ENCODE data around the gene TEX101.
"Not testable (repeated sequence)": the region's sequence is repeated elsewhere in the genome, so short reads cannot be mapped to it uniquely, and the experiment has no call there.

TEX101 gene

GRCh38 chr19:43414554-43414953 lies at the start of gene TEX101:
TSS of gene TEX101 (plus strand) at chr19:43414890. CDS start at chr19:43415920, 1,030 bp downstream.
- no peak for DNase-seq
- in situ Hi-C loops (cut with HindIII; ENCODE audit: low pct_ligation_motif_present, low pct_unique_long_range_greater_than_20kb, low sequenced_read_pairs) = no loop called here

- in situ Hi-C loops (cut with HindIII; ENCODE audit: low pct_ligation_motif_present, low pct_unique_long_range_greater_than_20kb, low sequenced_read_pairs); DNase-seq: not testable (repeated sequence)
These were observed 49.0 kb upstream of the TEX101 start for GRCh38 chr19:43365677-43366076.

GRCh38 chr19:43367822-43368221 lies 46.9 kb upstream of the TEX101 start:
- DNase-seq = no peak
- in situ Hi-C loops (cut with HindIII; ENCODE audit: low pct_ligation_motif_present, low pct_unique_long_range_greater_than_20kb, low sequenced_read_pairs) = no loop called here

DNA sequence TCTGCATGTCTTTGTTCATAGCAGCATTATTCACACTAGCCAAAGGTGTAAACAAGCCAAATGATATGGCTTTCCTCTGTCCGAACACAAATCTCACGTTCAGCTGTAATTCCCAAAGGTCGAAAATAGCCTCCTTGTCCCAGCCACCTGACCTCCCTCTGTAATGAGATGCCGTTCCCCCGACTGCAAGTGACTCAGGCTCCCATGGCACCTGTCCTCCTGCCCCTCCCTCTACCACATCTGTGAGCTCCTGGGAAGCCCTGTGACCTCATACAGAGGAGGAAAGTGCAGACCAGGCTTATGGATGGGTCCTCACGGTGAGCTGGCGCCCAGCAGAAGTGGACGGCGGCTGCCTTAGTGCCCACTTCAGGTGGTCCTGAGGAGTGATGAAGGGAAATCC lies 45.8 kb upstream of the TEX101 start:
- in situ Hi-C loops (cut with HindIII; ENCODE audit: low pct_ligation_motif_present, low pct_unique_long_range_greater_than_20kb, low sequenced_read_pairs); DNase-seq: not testable (repeated sequence)

DNA sequence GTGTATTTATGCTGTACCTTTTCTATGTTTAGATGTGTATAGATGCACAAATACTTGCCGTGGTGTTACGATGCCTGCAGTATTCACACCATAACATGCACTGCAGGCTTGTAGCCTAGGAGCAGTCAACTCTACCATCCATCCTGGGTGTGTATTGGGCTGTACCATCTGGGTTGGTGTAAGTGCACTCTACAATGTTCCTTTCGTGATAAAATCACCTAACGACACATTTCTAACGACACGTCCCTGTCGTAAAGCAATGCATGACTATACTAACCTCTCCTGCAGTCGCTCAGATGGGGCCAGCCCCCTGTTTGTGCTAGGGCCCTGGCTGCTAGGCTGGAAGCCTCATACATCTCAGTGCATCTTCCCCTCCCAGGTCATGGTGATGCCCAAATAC lies 42.8 kb upstream of the TEX101 start:
- DNase-seq = no peak
- in situ Hi-C loops (cut with HindIII; ENCODE audit: low pct_ligation_motif_present, low pct_unique_long_range_greater_than_20kb, low sequenced_read_pairs) = no loop called here

DNA sequence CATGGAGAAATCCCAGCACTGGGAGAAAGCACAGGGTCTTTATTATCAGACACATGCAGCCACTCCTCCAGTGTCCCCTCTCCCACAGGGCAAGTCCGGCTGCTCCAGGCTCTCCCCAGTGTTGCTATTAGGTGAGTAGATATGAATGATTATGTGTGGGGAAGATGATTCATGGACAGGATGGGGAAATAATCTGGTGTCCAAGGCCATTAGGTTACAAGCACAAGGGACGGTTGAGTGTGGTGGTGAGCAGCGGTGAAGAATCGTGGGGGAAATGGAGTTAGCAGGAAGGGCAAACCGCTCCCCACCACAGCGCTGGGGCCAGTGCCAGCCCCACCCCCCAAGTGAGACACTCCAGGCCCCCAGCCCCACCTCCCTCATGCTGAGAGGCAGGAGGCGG lies 42.2 kb upstream of the TEX101 start:
- in situ Hi-C loops (cut with HindIII; ENCODE audit: low pct_ligation_motif_present, low pct_unique_long_range_greater_than_20kb, low sequenced_read_pairs) = no loop called here
- DNase-seq = no peak

DNA sequence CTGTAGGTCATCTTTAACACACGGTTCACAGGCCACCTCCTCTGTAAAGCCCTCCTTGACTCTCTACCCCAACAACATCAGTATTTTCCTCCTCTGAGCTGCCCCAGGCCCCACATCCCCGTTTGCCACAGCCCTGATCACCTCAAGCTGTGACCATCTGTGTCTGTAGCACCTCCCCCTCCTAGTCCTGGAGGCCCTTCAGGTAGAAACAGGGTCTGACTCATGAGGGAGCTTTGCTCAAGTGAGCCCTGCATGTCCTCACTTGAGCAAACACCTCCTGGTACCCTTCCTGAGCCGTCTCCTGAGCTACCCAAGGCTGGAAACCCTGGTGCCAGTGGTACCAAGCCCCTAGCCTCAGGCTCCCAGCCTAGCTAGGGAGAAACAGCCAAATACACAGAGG lies 37.1 kb upstream of the TEX101 start:
- DNase-seq; in situ Hi-C loops (cut with HindIII; ENCODE audit: low pct_ligation_motif_present, low pct_unique_long_range_greater_than_20kb, low sequenced_read_pairs): not testable (repeated sequence)

DNA sequence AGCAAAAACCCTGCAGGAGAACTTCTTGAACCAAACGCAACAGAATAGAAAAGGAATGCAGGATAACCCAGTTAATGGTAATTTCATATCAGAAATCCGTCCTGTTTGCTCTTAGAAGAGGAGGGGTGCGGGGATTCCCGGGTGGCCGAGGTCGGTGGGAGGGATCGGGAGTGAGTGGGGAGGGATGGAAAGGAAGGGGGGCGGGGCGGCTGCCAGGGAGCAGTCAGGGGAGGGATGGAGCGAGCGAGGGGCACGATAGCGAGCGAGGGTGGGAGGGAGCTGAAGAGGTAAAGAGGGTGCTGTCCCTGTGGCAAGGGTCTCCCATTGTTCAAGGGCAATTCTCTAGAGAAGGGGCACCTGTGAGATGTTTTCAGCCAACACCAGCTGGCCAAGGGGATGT lies 34.7 kb upstream of the TEX101 start:
- in situ Hi-C loops (cut with HindIII; ENCODE audit: low pct_ligation_motif_present, low pct_unique_long_range_greater_than_20kb, low sequenced_read_pairs) = no loop called here
- no peak for DNase-seq

- DNase-seq = no peak
- in situ Hi-C loops (cut with HindIII; ENCODE audit: low pct_ligation_motif_present, low pct_unique_long_range_greater_than_20kb, low sequenced_read_pairs) = no loop called here
These were observed 33.8 kb upstream of the TEX101 start for GRCh38 chr19:43380771-43381386.

DNA sequence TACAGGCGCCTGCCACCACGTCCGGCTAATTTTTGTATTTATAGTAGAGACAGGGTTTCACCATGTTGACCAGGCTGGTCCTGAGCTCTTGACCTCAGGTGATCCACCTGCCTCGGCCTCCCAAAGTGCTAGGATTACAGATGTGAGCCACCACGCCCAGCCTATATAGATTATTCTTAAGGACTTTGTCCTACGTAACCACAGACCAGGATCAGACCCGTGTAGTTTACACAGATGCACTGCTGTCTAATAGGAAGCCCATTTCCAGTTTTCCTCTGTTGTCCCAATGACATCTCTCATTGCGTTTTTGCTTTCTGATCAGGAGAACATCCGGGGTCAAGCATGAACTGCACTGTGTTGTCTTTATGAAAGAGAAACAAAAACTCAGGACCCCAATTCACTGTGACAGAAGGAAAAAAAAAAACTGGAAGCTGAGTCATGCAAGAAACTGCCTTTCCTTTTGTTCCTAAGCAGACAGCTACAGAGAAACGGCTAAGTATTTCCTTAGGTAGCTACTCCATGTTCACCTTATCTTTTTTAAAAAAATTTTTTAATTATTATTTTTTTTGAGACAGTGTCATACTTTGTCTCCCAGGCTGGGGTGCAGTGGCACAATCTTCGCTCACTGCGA lies 32.0 kb upstream of the TEX101 start:
- in situ Hi-C loops (cut with HindIII; ENCODE audit: low pct_ligation_motif_present, low pct_unique_long_range_greater_than_20kb, low sequenced_read_pairs); DNase-seq: not testable (repeated sequence)

DNA sequence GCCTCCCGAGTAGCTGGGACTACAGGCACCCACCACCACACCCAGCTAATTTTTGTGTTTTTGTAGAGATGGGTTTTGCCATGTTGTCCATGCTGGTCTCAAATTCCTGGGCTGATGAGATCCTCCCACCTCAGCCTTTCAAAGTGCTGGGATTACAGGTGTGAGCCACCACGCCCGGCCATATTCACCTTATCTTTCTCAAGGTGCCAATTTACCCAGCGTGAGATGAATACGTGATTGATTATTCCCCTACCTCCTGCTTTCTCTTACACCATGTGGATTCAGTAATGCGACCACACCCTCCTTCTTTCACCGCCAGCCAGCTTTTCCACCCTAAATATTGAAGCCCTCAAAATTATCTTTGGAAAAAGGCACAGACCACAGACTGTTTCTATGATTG lies 31.4 kb upstream of the TEX101 start:
- in situ Hi-C loops (cut with HindIII; ENCODE audit: low pct_ligation_motif_present, low pct_unique_long_range_greater_than_20kb, low sequenced_read_pairs); DNase-seq: not testable (repeated sequence)

DNA sequence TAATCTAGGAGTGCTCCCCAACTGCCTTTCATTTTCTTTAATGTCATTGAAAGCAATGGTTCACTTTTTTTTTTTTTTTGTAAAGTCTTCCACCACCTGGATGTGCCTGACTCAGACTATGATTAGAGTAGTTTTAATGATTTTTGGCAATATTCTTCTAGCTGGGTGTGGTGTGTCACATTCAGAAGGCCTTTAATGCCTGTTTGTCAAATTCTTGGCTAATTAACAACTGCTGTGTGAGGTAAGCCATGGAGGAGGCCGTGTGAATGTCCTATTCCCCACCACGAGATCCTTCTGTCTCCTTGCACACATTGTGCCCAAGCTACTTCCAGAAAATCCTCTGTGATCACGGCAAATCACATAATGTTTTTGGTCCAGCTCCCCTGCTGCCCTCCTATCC lies 30.9 kb upstream of the TEX101 start:
- in situ Hi-C loops (cut with HindIII; ENCODE audit: low pct_ligation_motif_present, low pct_unique_long_range_greater_than_20kb, low sequenced_read_pairs) = not testable (repeated sequence)

GRCh38 chr19:43390903-43391551 lies 23.7 kb upstream of the TEX101 start:
- in situ Hi-C loops (cut with HindIII; ENCODE audit: low pct_ligation_motif_present, low pct_unique_long_range_greater_than_20kb, low sequenced_read_pairs); DNase-seq: not testable (repeated sequence)

More for the DNA sequence above, 30.9 kb upstream of the TEX101 start:
- DNase-seq = not testable (repeated sequence)

DNA sequence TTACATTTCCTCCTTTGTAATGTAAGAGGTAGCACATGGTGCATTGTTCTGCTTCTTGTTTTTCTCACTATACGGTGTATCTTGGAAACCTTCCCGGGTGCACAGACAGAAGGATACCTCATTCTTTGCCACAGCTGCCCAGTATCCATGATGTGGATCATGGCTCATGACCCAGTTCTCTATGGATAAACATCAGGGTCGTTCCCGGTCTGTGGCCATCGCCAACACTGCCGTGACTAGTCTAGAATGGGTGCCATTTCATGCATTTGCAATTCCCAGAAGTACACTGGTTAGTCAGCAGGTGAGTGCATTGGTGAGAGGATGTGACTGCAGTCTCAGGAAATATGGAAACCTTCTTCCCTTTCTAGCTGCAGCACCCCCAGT lies 23.1 kb upstream of the TEX101 start:
- DNase-seq; in situ Hi-C loops (cut with HindIII; ENCODE audit: low pct_ligation_motif_present, low pct_unique_long_range_greater_than_20kb, low sequenced_read_pairs): not testable (repeated sequence)

- DNase-seq; in situ Hi-C loops (cut with HindIII; ENCODE audit: low pct_ligation_motif_present, low pct_unique_long_range_greater_than_20kb, low sequenced_read_pairs): not testable (repeated sequence)
These were observed 21.2 kb upstream of the TEX101 start for GRCh38 chr19:43393501-43393900.

- no peak for DNase-seq
- in situ Hi-C loops (cut with HindIII; ENCODE audit: low pct_ligation_motif_present, low pct_unique_long_range_greater_than_20kb, low sequenced_read_pairs) = no loop called here
These were observed 19.1 kb upstream of the TEX101 start for GRCh38 chr19:43395561-43395960.

DNA sequence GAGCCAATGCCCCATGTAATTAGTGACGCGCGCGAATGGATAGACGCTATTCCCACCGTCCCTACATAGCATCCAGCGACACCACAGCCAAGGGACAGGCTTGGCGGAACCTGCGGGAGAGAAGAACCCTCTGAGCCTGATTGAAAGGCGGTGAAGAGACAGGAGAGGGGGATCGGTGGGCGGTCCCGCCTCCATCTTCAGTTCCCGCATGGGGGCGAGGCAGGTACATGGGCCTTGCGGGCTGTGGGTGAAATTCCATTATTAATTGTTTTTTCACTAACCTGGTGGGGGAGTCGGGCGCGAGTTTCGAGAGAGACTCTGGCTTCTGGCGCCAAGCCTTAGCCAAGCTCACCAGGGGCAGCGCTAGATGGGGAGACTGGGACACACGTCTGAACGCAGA lies 8.4 kb upstream of the TEX101 start:
- in situ Hi-C loops (cut with HindIII; ENCODE audit: low pct_ligation_motif_present, low pct_unique_long_range_greater_than_20kb, low sequenced_read_pairs) = no loop called here
- no peak for DNase-seq

DNA sequence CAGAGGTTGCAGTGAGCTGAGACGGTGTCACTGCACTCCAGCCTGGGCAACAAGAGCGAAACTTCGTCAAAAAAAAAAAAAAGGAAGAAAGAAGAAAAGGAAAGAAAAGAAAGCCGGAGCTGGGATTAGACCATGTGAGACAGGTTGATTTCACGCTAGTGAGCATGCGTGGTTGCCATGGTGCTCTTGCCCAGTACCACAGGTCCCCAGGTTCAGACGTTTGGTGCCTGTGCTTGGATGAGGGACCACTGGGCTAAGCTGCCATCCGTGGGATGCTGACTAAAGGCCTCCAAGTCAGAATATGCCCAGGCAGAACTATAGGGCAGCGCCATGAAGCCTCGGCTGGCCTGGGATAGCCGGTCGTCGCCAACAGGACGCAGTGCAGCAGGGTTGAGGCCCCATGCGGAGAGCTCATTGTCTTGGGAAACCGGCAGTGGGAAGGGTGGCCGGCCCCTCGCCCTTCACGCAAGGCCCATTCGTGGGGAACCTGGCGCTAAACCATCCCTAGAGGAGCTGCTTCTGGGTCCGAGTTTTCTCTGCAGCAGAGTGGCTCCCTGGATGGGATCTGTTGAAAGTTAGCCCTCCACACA lies 7.2 kb upstream of the TEX101 start:
- in situ Hi-C loops (cut with HindIII; ENCODE audit: low pct_ligation_motif_present, low pct_unique_long_range_greater_than_20kb, low sequenced_read_pairs) = no loop called here

DNA sequence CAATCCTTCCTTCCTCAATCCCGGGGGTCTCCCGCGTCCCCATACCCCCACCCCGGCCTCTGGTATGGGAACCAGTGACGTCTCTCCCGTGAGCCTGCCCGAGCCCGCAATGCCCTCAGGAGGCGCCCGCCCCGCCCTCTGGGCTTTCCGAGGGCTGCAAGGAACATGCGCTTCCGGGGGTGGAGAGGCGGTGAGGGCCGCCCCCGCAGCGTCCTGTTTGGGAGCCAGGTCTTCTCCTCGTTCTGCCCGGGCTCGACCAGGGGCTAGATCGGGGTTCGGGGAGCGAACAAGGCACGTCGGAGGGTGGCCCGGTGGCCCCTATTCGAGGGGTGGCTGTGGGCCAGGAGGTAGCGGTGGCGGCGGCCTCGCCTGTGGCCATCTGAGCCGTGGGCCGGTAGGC lies 6.6 kb upstream of the TEX101 start:
- no peak for DNase-seq
- in situ Hi-C loops (cut with HindIII; ENCODE audit: low pct_ligation_motif_present, low pct_unique_long_range_greater_than_20kb, low sequenced_read_pairs) = no loop called here

More for the DNA sequence above, 7.2 kb upstream of the TEX101 start:
- DNase-seq = no peak

Data from ACHN (cell line).